Calu3 (cell line): ENCODE results near the gene DCAF11. TPM values are rescaled to one million over a fixed set of nuclear protein-coding genes. Genes with fewer than 3 reads are reported as not detected.

Source experiments
- BruUV-seq: library from RNA; stranded (reverse); fragments of 400-500 nt; replicated peaks from 2 replicates; lab custom pipeline; 2021; lab: Mats Ljungman, UMichigan
- CTCF ChIA-PET: fragments of 300-600 bp; sonication (Branson Sonifier 250); formaldehyde crosslinking; loops from one replicate; lab custom pipeline; 2022; ENCODE audit warnings: antibody characterized with exemption; lab: Charles Lee
- DNase-seq: peaks from one replicate; pipeline ENCODE4 v3.0.0; 2022
- H3K27ac Mint-ChIP-seq: one replicate; pipeline ENCODE4 v1.8.0; 2022; ENCODE audit warnings: mixed read lengths; ENCODE audit not compliant: unreplicated experiment
- H3K27me3 Mint-ChIP-seq: one replicate; pipeline ENCODE4 v1.8.0; 2022; ENCODE audit warnings: mixed read lengths; ENCODE audit not compliant: unreplicated experiment
- H3K36me3 Mint-ChIP-seq: one replicate; pipeline ENCODE4 v1.8.0; 2022; ENCODE audit warnings: mild to moderate bottlenecking, moderate library complexity, mixed read lengths; ENCODE audit not compliant: insufficient read depth, unreplicated experiment
- H3K4me1 Mint-ChIP-seq: one replicate; pipeline ENCODE4 v1.8.0; 2022; ENCODE audit warnings: mild to moderate bottlenecking, low read depth, mixed read lengths; ENCODE audit not compliant: unreplicated experiment
- H3K4me3 Mint-ChIP-seq: one replicate; pipeline ENCODE4 v1.8.0; 2022; ENCODE audit warnings: mild to moderate bottlenecking, low read depth, moderate library complexity, mixed read lengths; ENCODE audit not compliant: unreplicated experiment
- H3K9me3 Mint-ChIP-seq: one replicate; pipeline ENCODE4 v1.8.0; 2022; ENCODE audit warnings: low read depth, mixed read lengths; ENCODE audit not compliant: unreplicated experiment
- CTCF ChIP-seq: fragments of 200-600 bp; IDR thresholded peaks from one replicate; pipeline ENCODE4 v1.8.0; 2022; ENCODE audit warnings: antibody characterized with exemption; ENCODE audit not compliant: unreplicated experiment
- intact Hi-C: fragments of 100-400 bp; cut with micrococcal nuclease; formaldehyde crosslinking; loops from one replicate; pipeline ENCODE4 v1.10.0; 2022; ENCODE audit not compliant: unreplicated experiment
- total RNA-seq: library from RNA; stranded (reverse); gene quantifications from 2 replicates; pipeline ENCODE4 v1.2.3, GENCODE V29; 2022

DCAF11 gene
- total RNA-seq, 1 experiment from 2014 or later = 63.4 TPM

DNA sequence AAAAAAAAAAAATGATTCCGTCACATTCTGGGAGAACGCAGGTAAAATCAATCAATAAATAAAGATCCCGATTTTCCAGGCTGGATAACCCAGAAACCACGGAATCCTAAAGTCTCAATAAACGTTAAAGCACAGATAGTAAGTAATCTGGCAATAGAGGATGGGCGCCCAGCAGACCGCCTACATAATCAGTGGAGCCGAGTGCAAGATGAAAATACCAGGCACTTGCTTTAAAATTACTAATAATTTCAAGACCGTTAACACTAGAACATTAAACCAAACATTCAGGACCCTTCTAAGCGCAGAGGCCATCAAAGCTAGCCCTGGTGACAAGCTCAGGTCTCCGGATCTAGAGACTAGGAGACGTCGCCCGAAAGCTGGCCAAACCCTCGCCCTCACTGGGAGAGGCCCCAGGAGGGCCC, 1.2 kb upstream of the DCAF11 start:
- Mint-ChIP-seq H3K36me3 (peaks cover 34% of the 10 kb centered on the region), H3K4me1 (peaks cover 24% of the 10 kb centered on the region), H3K9me3 (no peaks in the 10 kb centered on the region), H3K27me3 (no peaks in the 10 kb centered on the region), H3K4me3 (peak overlapping the region; percentile 82), H3K27ac (peak overlapping the region; percentile 98)
- TSS peak; percentile 63 for BruUV-seq
- no peak for DNase-seq
- TF ChIP-seq CTCF = no peak
- intact Hi-C loops = no loop called here
- CTCF ChIA-PET = interaction anchor here (1.5 to 3.2 kb wide), 5 partner anchors 19 to 48 kb away, joined by 4 to 23 read pairs (median 14); partner anchors contain the start of genes IRF9, PCK2, PSME1 and PSME2

- CTCF ChIA-PET = interaction anchor here (0.6 to 3.2 kb wide), 9 partner anchors 20 to 130 kb away, joined by 3 to 23 read pairs (median 8); partner anchors contain the start of genes IRF9, PCK2, PSME1 and PSME2
- peak overlapping the region; percentile 82 for H3K4me3 Mint-ChIP-seq
- peaks cover 39% of the 10 kb centered on the region for H3K36me3 Mint-ChIP-seq
- H3K9me3 Mint-ChIP-seq = no peaks in the 10 kb centered on the region
- DNase-seq = peak; percentile 85
- intact Hi-C loops = loop anchor here (2.0 kb wide), 2 partner anchors 27 to 47 kb away; partner anchors contain the start of genes EMC9 and IRF9
- peaks cover 20% of the 10 kb centered on the region for H3K4me1 Mint-ChIP-seq
- no peaks in the 10 kb centered on the region for H3K27me3 Mint-ChIP-seq
- H3K27ac Mint-ChIP-seq = peak overlapping the region; percentile 98
- no peak for TF ChIP-seq CTCF
- BruUV-seq = no TSS peak
Observed at GRCh38 chr14:24113801-24114531, 611 bp upstream of the DCAF11 start.

GRCh38 chr14:24115422-24116127, 998 bp downstream of the DCAF11 start:
- Mint-ChIP-seq H3K36me3 (peaks cover 47% of the 10 kb centered on the region), H3K27ac (peak overlapping the region; percentile 98), H3K9me3 (no peaks in the 10 kb centered on the region), H3K4me1 (peaks cover 19% of the 10 kb centered on the region), H3K4me3 (peak overlapping the region; percentile 82), H3K27me3 (no peaks in the 10 kb centered on the region)
- no peak for DNase-seq
- CTCF ChIA-PET = interaction anchor here (1.4 to 3.2 kb wide), 6 partner anchors 21 to 57 kb away, joined by 5 to 23 read pairs (median 12); partner anchors contain the start of genes EMC9, IRF9, PCK2 and PSME2
- intact Hi-C loops = loop anchor here (2.0 kb wide), 2 partner anchors 25 to 45 kb away; partner anchors contain the start of genes EMC9 and IRF9
- TSS peak; percentile 69 for BruUV-seq
- TF ChIP-seq CTCF = no peak

GRCh38 chr14:24116128-24116814, 1.7 kb downstream of the DCAF11 start:
- intact Hi-C loops = no loop called here
- no peak for DNase-seq
- no TSS peak for BruUV-seq
- TF ChIP-seq CTCF = no peak
- H3K4me3 Mint-ChIP-seq = peak overlapping the region; percentile 82
- H3K36me3 Mint-ChIP-seq = peaks cover 47% of the 10 kb centered on the region
- peaks cover 19% of the 10 kb centered on the region for H3K4me1 Mint-ChIP-seq
- CTCF ChIA-PET = interaction anchor here (3.2 kb wide), 1 partner anchor 22 kb away, joined by 23 read pairs; the partner anchor contains the start of gene PCK2
- H3K27me3 Mint-ChIP-seq = no peaks in the 10 kb centered on the region
- no peaks in the 10 kb centered on the region for H3K9me3 Mint-ChIP-seq
- peak overlapping the region; percentile 98 for H3K27ac Mint-ChIP-seq
